ENCODE measurements around the gene APEX1.
"Not testable (repeated sequence)": the region's sequence is repeated elsewhere in the genome, so short reads cannot be mapped to it uniquely, and the experiment has no call there.

Gene APEX1

GRCh38 chr14:20436363-20436755 is 18.7 kb upstream of the APEX1 start:
- DNase-seq: no peak

GRCh38 chr14:20438664-20439063 is 16.4 kb upstream of the APEX1 start:
- DNase-seq: no peak

- no peak for DNase-seq
Observed at GRCh38 chr14:20440465-20440864, 14.6 kb upstream of the APEX1 start.

GRCh38 chr14:20440882-20441281 is 14.1 kb upstream of the APEX1 start:
- DNase-seq: no peak

GRCh38 chr14:20441461-20441860 is 13.6 kb upstream of the APEX1 start:
- DNase-seq: no peak

GRCh38 chr14:20443650-20444049 is 11.4 kb upstream of the APEX1 start:
- not testable (repeated sequence) for DNase-seq

GRCh38 chr14:20446889-20447288 is 8.1 kb upstream of the APEX1 start:
- DNase-seq: no peak

GRCh38 chr14:20452831-20453230 is 2.2 kb upstream of the APEX1 start:
- DNase-seq: not testable (repeated sequence)

GRCh38 chr14:20455355-20456300 is 602 bp downstream of the APEX1 start:
- no peak for DNase-seq

- no peak for DNase-seq
Observed at GRCh38 chr14:20456971-20457370, 1.9 kb downstream of the APEX1 start.

GRCh38 chr14:20458031-20458789 is 3.2 kb downstream of the APEX1 start:
- DNase-seq: no peak

- no peak for DNase-seq
Observed at GRCh38 chr14:20460458-20461224, 5.6 kb downstream of the APEX1 start.

- DNase-seq: peak; percentile 99
Observed at GRCh38 chr14:20461225-20462141, 6.5 kb downstream of the APEX1 start, which contains the start of gene PIP4P1. Gene PIP4P1 (minus strand): TSS chr14:20461434. CDS start chr14:20461325, 109 bp downstream.

- no peak for DNase-seq
Observed at GRCh38 chr14:20468764-20469241, 13.8 kb downstream of the APEX1 start.

- DNase-seq: peak; percentile 86
Observed at GRCh38 chr14:20469242-20469889, 14.3 kb downstream of the APEX1 start, which contains the start of gene PNP. Gene PNP (plus strand): TSS chr14:20469406. CDS start chr14:20469525, 119 bp downstream.

- no peak for DNase-seq
Observed at GRCh38 chr14:20469890-20470602, 15.0 kb downstream of the APEX1 start.

GRCh38 chr14:20470603-20470901 is 15.5 kb downstream of the APEX1 start:
- DNase-seq: no peak

- DNase-seq: no peak
Observed at GRCh38 chr14:20472536-20473169, 17.6 kb downstream of the APEX1 start.

- no peak for DNase-seq
Observed at GRCh38 chr14:20476776-20477175, 21.8 kb downstream of the APEX1 start.
